Stomach (tissue), 4 donors: ENCODE results near the gene DCTN4.

Source experiments
- CTCF ChIP-seq, 7 experiments: fragments of 450-650 bp in 4 of 7; fragments of 200-600 bp in 3 of 7; sonication (generic) in 3 of 7; IDR thresholded peaks; one replicate each; pipeline ENCODE4 v1.5.1; 2016 to 2019; ENCODE audit warnings: antibody characterized with exemption in 7 of 7, control low read depth in 2 of 7, mild to moderate bottlenecking in 1 of 7
- POLR2A ChIP-seq, 4 donors: fragments of 450-650 bp; IDR thresholded peaks; one replicate each; pipeline ENCODE4 v1.6.1; 2016; ENCODE audit warnings: antibody characterized with exemption in 4 of 4, control low read depth in 2 of 4, mild to moderate bottlenecking in 1 of 4, moderate library complexity in 1 of 4
- POLR2AphosphoS5 ChIP-seq, 3 donors: sonication (generic); formaldehyde crosslinking; IDR thresholded peaks; one replicate each; pipeline ENCODE4 v1.6.1; 2016; ENCODE audit warnings: antibody characterized with exemption in 3 of 3

GRCh38 chr5:150694612-150695011 is 64.2 kb downstream of the DCTN4 start:
- TF ChIP-seq POLR2A (IDR thresholded peaks at IDR 0.05) (no peak), CTCF (IDR thresholded peaks at IDR 0.05) (no peak), POLR2AphosphoS5 (IDR thresholded peaks at IDR 0.05) (no peak)
